Measurements from ENCODE around the gene PRKN.

PRKN gene

GRCh38 chr6:162364488-162364887 is 363.1 kb downstream of the PRKN start:
- no peak for DNase-seq

- DNase-seq = no peak
Measured at GRCh38 chr6:162363757-162364156, 363.8 kb downstream of the PRKN start.

GRCh38 chr6:162360901-162361567 is 366.5 kb downstream of the PRKN start:
- no peak for DNase-seq

GRCh38 chr6:162358625-162359024 is 368.9 kb downstream of the PRKN start:
- no peak for DNase-seq

GRCh38 chr6:162345051-162345511 is 382.5 kb downstream of the PRKN start:
- no peak for DNase-seq

GRCh38 chr6:162344646-162345010 is 382.9 kb downstream of the PRKN start:
- DNase-seq = no peak

GRCh38 chr6:162343936-162344645 is 383.5 kb downstream of the PRKN start:
- DNase-seq = no peak

- DNase-seq = no peak
Measured at GRCh38 chr6:162343198-162343935, 384.2 kb downstream of the PRKN start.

GRCh38 chr6:162337412-162337811 is 390.2 kb downstream of the PRKN start:
- DNase-seq = no peak

GRCh38 chr6:162336359-162336758 is 391.2 kb downstream of the PRKN start:
- no peak for DNase-seq

GRCh38 chr6:162332365-162332764 is 395.2 kb downstream of the PRKN start:
- no peak for DNase-seq

- no peak for DNase-seq
Measured at GRCh38 chr6:162331911-162332310, 395.7 kb downstream of the PRKN start.

- DNase-seq = no peak
Measured at GRCh38 chr6:162325826-162326225, 401.7 kb downstream of the PRKN start.

- DNase-seq = no peak
Measured at GRCh38 chr6:162325051-162325450, 402.5 kb downstream of the PRKN start.

GRCh38 chr6:162315291-162315690 is 412.3 kb downstream of the PRKN start:
- no peak for DNase-seq

GRCh38 chr6:162313922-162314660 is 413.5 kb downstream of the PRKN start:
- DNase-seq = no peak

- DNase-seq = no peak
Measured at GRCh38 chr6:162307865-162308264, 419.7 kb downstream of the PRKN start.

GRCh38 chr6:162306616-162307015 is 420.9 kb downstream of the PRKN start:
- DNase-seq = no peak

GRCh38 chr6:162301128-162301527 is 426.4 kb downstream of the PRKN start:
- DNase-seq = no peak

GRCh38 chr6:162294029-162294428 is 433.5 kb downstream of the PRKN start:
- DNase-seq = no peak

- no peak for DNase-seq
Measured at GRCh38 chr6:162292915-162293314, 434.7 kb downstream of the PRKN start.

GRCh38 chr6:162290846-162291465 is 436.6 kb downstream of the PRKN start:
- no peak for DNase-seq

GRCh38 chr6:162289972-162290371 is 437.6 kb downstream of the PRKN start:
- DNase-seq = no peak
